K562 (cell line): ENCODE measurements around the gene CRACDL.

Experiments used
- CBX5 ChIP-seq: IDR thresholded peaks from 2 replicates; pipeline ENCODE4 v1.6.1; 2014; ENCODE audit warnings: low read depth, borderline replicate concordance
- CREM ChIP-seq: IDR thresholded peaks from 2 replicates; pipeline ENCODE4 v1.6.1; 2014; ENCODE audit warnings: antibody characterized with exemption, low read depth
- CTCF ChIP-seq, 3 experiments: IDR thresholded peaks in 2 of 3; conservative IDR thresholded peaks in 1 of 3; 2 replicates each; pipeline ENCODE4 v1.5.1; 2011 to 2012; ENCODE audit warnings: low read length in 3 of 3, mild to moderate bottlenecking in 3 of 3, control low read depth in 2 of 3, improper control_type of control experiment in 1 of 3, inconsistent platforms in 1 of 3, low read depth in 1 of 3, mixed read lengths in 1 of 3, moderate library complexity in 1 of 3; ENCODE audit not compliant: insufficient read depth in 2 of 3
- EWSR1 ChIP-seq: fragments of 450-650 bp; IDR thresholded peaks from 2 replicates; pipeline ENCODE4 v1.6.1; 2018; ENCODE audit warnings: borderline replicate concordance, mild to moderate bottlenecking, low read depth, moderate library complexity; ENCODE audit not compliant: partially characterized antibody
- FOXO4 ChIP-seq: fragments of 450-650 bp; formaldehyde crosslinking; IDR thresholded peaks from 2 replicates; pipeline ENCODE4 v1.4.0; 2020; ENCODE audit warnings: mild to moderate bottlenecking, moderate library complexity
- GATA2 ChIP-seq: sonication (generic); formaldehyde crosslinking; IDR thresholded peaks from 2 replicates; pipeline ENCODE4 v1.4.0; 2020; ENCODE audit warnings: mild to moderate bottlenecking, missing genetic modification reagents
- POLR2AphosphoS2 ChIP-seq: IDR thresholded peaks from 2 replicates; pipeline ENCODE4 v1.6.1; 2012; ENCODE audit warnings: low read length, improper control_type of control experiment

DNA sequence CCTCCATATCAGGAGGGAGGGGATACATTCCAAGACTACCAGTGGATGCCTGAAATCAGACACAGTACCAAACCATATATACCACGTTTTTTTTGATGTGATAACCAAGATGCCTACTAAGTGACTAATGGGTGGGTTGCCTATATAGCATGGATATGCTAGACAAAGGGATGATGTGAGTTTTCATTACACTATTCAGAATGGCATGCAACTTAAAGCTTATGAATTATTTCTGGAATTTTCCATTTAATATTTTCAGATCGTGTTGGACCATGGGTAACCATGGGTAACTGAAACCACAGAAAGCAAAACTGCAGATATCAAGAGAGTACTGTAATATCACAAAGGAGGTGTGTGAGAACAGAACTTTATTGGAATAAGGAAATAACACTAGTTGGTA is 39.6 kb upstream of the CRACDL start:
- TF ChIP-seq POLR2AphosphoS2 (no peak), FOXO4 (CRISPR knock-in tag) (no peak), EWSR1 (no peak), GATA2 (CRISPR knock-in tag) (no peak), CREM (no peak), CTCF (IDR thresholded peaks at IDR 0.05 in 2 of 3, conservative IDR thresholded peaks at IDR 0.05 in 1 of 3; ENCODE audit: insufficient read depth in 2 of 3, low read depth in 1 of 3, low read length in 3 of 3) (no peak), CBX5 (no peak)
